H1 (cell line): Measurements from ENCODE around the gene OR5K3. TPM values are rescaled to one million over a fixed set of nuclear protein-coding genes. Genes with fewer than 3 reads are reported as not detected.

ENCODE experiments used
- CTCF ChIA-PET: fragments of 300-600 bp; sonication (Branson Sonifier 250); formaldehyde crosslinking; loops from one replicate; lab custom pipeline; 2021; ENCODE audit not compliant: partially characterized antibody; lab: Charles Lee
- POLR2A ChIA-PET: fragments of 300-600 bp; sonication (Branson Sonifier 250); formaldehyde crosslinking; loops from one replicate; lab custom pipeline; 2021; ENCODE audit warnings: inconsistent platforms; ENCODE audit not compliant: partially characterized antibody; lab: Charles Lee
- DNase-seq, 2 experiments: peaks; one replicate each; pipeline versions ENCODE4 v3.0.0 to v3.0.0-alpha.2; 2010 to 2022; ENCODE audit warnings: low spot score in 2 of 2, low read depth in 1 of 2, mixed read lengths in 1 of 2
- FAIRE-seq: peaks from 2 replicates; lab custom pipeline; 2011; peaks lifted over from hg19 to GRCh38; lab: Jason Lieb, UNC
- H2AFZ ChIP-seq: 2 replicates; pipeline ENCODE4 v1.8.1; 2012; ENCODE audit warnings: low read length, inconsistent platforms
- H2AK5ac ChIP-seq: 2 replicates; pipeline ENCODE4 v1.6.1; 2013; ENCODE audit warnings: low read depth, low read length
- H2BK120ac ChIP-seq: replicated peaks from 2 replicates; pipeline ENCODE3; 2013; ENCODE audit warnings: low read depth, low read length, inconsistent platforms
- H2BK12ac ChIP-seq: 2 replicates; pipeline ENCODE4 v1.6.1; 2013; ENCODE audit warnings: low read depth, low read length
- H2BK15ac ChIP-seq: 2 replicates; pipeline ENCODE4 v1.6.1; 2013; ENCODE audit warnings: low read length
- H2BK20ac ChIP-seq: 2 replicates; pipeline ENCODE4 v1.6.1; 2013; ENCODE audit warnings: low read length
- H2BK5ac ChIP-seq: 2 replicates; pipeline ENCODE4 v1.6.1; 2013; ENCODE audit warnings: low read depth, low read length
- H3K14ac ChIP-seq: 2 replicates; pipeline ENCODE4 v1.6.1; 2013; ENCODE audit warnings: inconsistent platforms; ENCODE audit not compliant: insufficient read length
- H3K18ac ChIP-seq: 2 replicates; pipeline ENCODE4 v1.6.1; 2013; ENCODE audit warnings: low read length; ENCODE audit errors: extremely low read depth
- H3K23ac ChIP-seq: 2 replicates; pipeline ENCODE4 v1.6.1; 2013; ENCODE audit warnings: inconsistent platforms; ENCODE audit not compliant: insufficient read length
- H3K23me2 ChIP-seq: 2 replicates; pipeline ENCODE4 v1.6.1; 2013; ENCODE audit warnings: low read depth, low read length
- H3K27ac ChIP-seq: 2 replicates; pipeline ENCODE4 v1.6.1; 2011; ENCODE audit warnings: low read depth, low read length, inconsistent platforms
- H3K27me3 ChIP-seq, 4 experiments: replicated peaks in 1 of 4; 1 replicate in 1 of 4; 2 replicates in 3 of 4; pipeline versions ENCODE4 v1.6.1 to v1.8.1; 2011 to 2013; ENCODE audit warnings: low read length in 3 of 4, mild to moderate bottlenecking in 3 of 4, inconsistent platforms in 2 of 4, mixed read lengths in 2 of 4, moderate library complexity in 1 of 4; ENCODE audit not compliant: control insufficient read depth in 3 of 4, insufficient read depth in 3 of 4; ENCODE audit errors: extremely low read depth in 1 of 4
- H3K36me3 ChIP-seq, 4 experiments: 2 replicates each; pipeline versions ENCODE4 v1.6.1 to v1.8.1; 2011 to 2013; ENCODE audit warnings: mild to moderate bottlenecking in 4 of 4, low read length in 3 of 4, moderate library complexity in 2 of 4, control low read depth in 1 of 4, inconsistent platforms in 1 of 4; ENCODE audit not compliant: insufficient read depth in 4 of 4, control insufficient read depth in 2 of 4
- H3K4ac ChIP-seq: replicated peaks from 2 replicates; pipeline ENCODE3; 2013; ENCODE audit warnings: low read length, low read depth, mixed read lengths, inconsistent platforms; ENCODE audit not compliant: insufficient read length
- H3K4me1 ChIP-seq, 4 experiments: replicated peaks in 1 of 4; 1 replicate in 1 of 4; 2 replicates in 3 of 4; pipeline versions ENCODE4 v1.6.1 to v1.8.1; 2011 to 2013; ENCODE audit warnings: low read length in 3 of 4, inconsistent platforms in 2 of 4, mixed read lengths in 1 of 4; ENCODE audit not compliant: insufficient read depth in 4 of 4, control insufficient read depth in 3 of 4
- H3K4me2 ChIP-seq, 2 experiments: 2 replicates each; pipeline versions ENCODE4 v1.6.1 to v1.8.1; 2011 to 2013; ENCODE audit warnings: low read depth in 2 of 2, low read length in 2 of 2, control low read depth in 1 of 2, inconsistent platforms in 1 of 2, mild to moderate bottlenecking in 1 of 2; ENCODE audit not compliant: insufficient read depth in 1 of 2
- H3K4me3 ChIP-seq, 4 experiments: fragments of 200-600, 300-600 bp in 1 of 4; sonication (generic), shearing (Covaris generic), sonication (Bioruptor Twin) in 1 of 4; 2 replicates each; pipeline versions ENCODE4 v1.5.1 to v1.8.1; 2011 to 2016; ENCODE audit warnings: low read length in 4 of 4, low read depth in 3 of 4, control low read depth in 2 of 4, inconsistent platforms in 2 of 4, mild to moderate bottlenecking in 2 of 4, mixed read lengths in 1 of 4, moderate library complexity in 1 of 4; ENCODE audit not compliant: insufficient read depth in 2 of 4; ENCODE audit errors: extremely low read depth in 1 of 4
- H3K56ac ChIP-seq: replicated peaks from 2 replicates; pipeline ENCODE3; 2013; ENCODE audit warnings: low read depth, mild to moderate bottlenecking, mixed read lengths, low read length, inconsistent platforms; ENCODE audit not compliant: insufficient read length
- H3K79me1 ChIP-seq: 2 replicates; pipeline ENCODE4 v1.6.1; 2013; ENCODE audit warnings: low read depth, low read length, control low read depth
- H3K79me2 ChIP-seq, 2 experiments: 2 replicates each; pipeline versions ENCODE4 v1.6.1 to v1.8.1; 2012 to 2013; ENCODE audit warnings: low read length in 2 of 2, mild to moderate bottlenecking in 2 of 2, inconsistent platforms in 1 of 2; ENCODE audit not compliant: insufficient read depth in 2 of 2, control insufficient read depth in 1 of 2
- H3K9ac ChIP-seq, 4 experiments: replicated peaks in 1 of 4; 1 replicate in 1 of 4; 2 replicates in 3 of 4; pipeline versions ENCODE4 v1.6.1 to v1.8.1; 2011 to 2013; ENCODE audit warnings: low read depth in 3 of 4, low read length in 3 of 4, control low read depth in 2 of 4, mild to moderate bottlenecking in 2 of 4, moderate library complexity in 2 of 4, inconsistent platforms in 1 of 4; ENCODE audit errors: extremely low read depth in 1 of 4
- H3K9me3 ChIP-seq, 2 experiments: 2 replicates each; pipeline versions ENCODE4 v1.6.1 to v1.8.1; 2012 to 2013; ENCODE audit warnings: mild to moderate bottlenecking in 2 of 2, moderate library complexity in 2 of 2, control low read depth in 1 of 2, inconsistent platforms in 1 of 2, low read depth in 1 of 2, low read length in 1 of 2, mixed read lengths in 1 of 2; ENCODE audit not compliant: insufficient read depth in 2 of 2
- H4K20me1 ChIP-seq, 2 experiments: replicated peaks in 1 of 2; 2 replicates each; pipeline versions ENCODE3 to v1.8.1; 2011 to 2013; ENCODE audit warnings: inconsistent platforms in 2 of 2, low read length in 2 of 2, mild to moderate bottlenecking in 1 of 2; ENCODE audit not compliant: insufficient read depth in 2 of 2, control insufficient read depth in 1 of 2
- H4K5ac ChIP-seq: 2 replicates; pipeline ENCODE4 v1.6.1; 2013; ENCODE audit warnings: low read length, low read depth, mixed read lengths, inconsistent platforms; ENCODE audit not compliant: insufficient read length
- H4K8ac ChIP-seq: 2 replicates; pipeline ENCODE4 v1.8.0; 2013; ENCODE audit warnings: mild to moderate bottlenecking, moderate library complexity, low read length, inconsistent platforms; ENCODE audit not compliant: insufficient read depth; ENCODE audit errors: extremely low read depth
- H4K91ac ChIP-seq: replicated peaks from 2 replicates; pipeline ENCODE3; 2013; ENCODE audit warnings: low read length, mixed read lengths, inconsistent platforms; ENCODE audit not compliant: insufficient read length
- CTBP2 ChIP-seq: IDR thresholded peaks from 2 replicates; pipeline ENCODE4 v1.7.0; 2011; ENCODE audit warnings: borderline replicate concordance, mild to moderate bottlenecking, moderate library complexity, mixed read lengths, low read length; ENCODE audit not compliant: insufficient read depth, insufficient read length
- EP300 ChIP-seq, 2 experiments: IDR thresholded peaks; 1 replicate in 1 of 2; 2 replicates in 1 of 2; pipeline ENCODE4 v1.6.1; 2011 to 2012; ENCODE audit warnings: low read depth in 2 of 2, low read length in 2 of 2, mild to moderate bottlenecking in 2 of 2, borderline replicate concordance in 1 of 2, inconsistent platforms in 1 of 2, moderate library complexity in 1 of 2
- HDAC2 ChIP-seq, 2 experiments: fragments of 300-600 bp in 1 of 2; sonication (generic) in 1 of 2; IDR thresholded peaks; 2 replicates each; pipeline ENCODE4 v1.6.1; 2011 to 2012; ENCODE audit warnings: low read depth in 2 of 2, low read length in 2 of 2, mild to moderate bottlenecking in 2 of 2, moderate library complexity in 2 of 2, borderline replicate concordance in 1 of 2, inconsistent platforms in 1 of 2
- MAFK ChIP-seq: IDR thresholded peaks from 2 replicates; pipeline ENCODE4 v1.6.1; 2012; ENCODE audit warnings: low read depth, mild to moderate bottlenecking, improper control_type of control experiment, low read length
- MAX ChIP-seq: IDR thresholded peaks from 2 replicates; pipeline ENCODE4 v1.6.1; 2012; ENCODE audit warnings: inconsistent platforms
- NANOG ChIP-seq: IDR thresholded peaks from 2 replicates; pipeline ENCODE4 v1.6.1; 2011; ENCODE audit warnings: low read length, low read depth, mild to moderate bottlenecking, inconsistent platforms; ENCODE audit not compliant: insufficient read depth, poor library complexity, severe bottlenecking
- RBBP5 ChIP-seq: IDR thresholded peaks from 2 replicates; pipeline ENCODE4 v1.7.1; 2012; ENCODE audit warnings: low read depth, mild to moderate bottlenecking, inconsistent platforms, low read length, moderate library complexity, borderline replicate concordance
- SRF ChIP-seq: IDR thresholded peaks from 2 replicates; pipeline ENCODE4 v1.6.1; 2011; ENCODE audit warnings: mild to moderate bottlenecking, low read depth, low read length, moderate library complexity
- USF2 ChIP-seq: IDR thresholded peaks from 2 replicates; pipeline ENCODE4 v1.6.1; 2011; ENCODE audit warnings: low read length, improper control_type of control experiment
- WGBS, 2 experiments: shearing (Covaris generic) in 1 of 2; methylation state at CpG; one replicate each; pipeline versions ENCODE4 v1.1.6 to v1.1.7; 2013 to 2015; ENCODE audit warnings: low lambda C conversion rate in 2 of 2, mixed read lengths in 2 of 2, inconsistent platforms in 1 of 2, low coverage in 1 of 2, missing lambda C conversion rate in 1 of 2; ENCODE audit not compliant: insufficient replicate concordance in 2 of 2, insufficient coverage in 1 of 2, insufficient read length in 1 of 2; ENCODE audit errors: extremely low coverage in 1 of 2, missing lambda C conversion rate in 1 of 2; 5-methylcytosine and 5-hydroxymethylcytosine counted together
- polyA plus RNA-seq, 7 experiments: library from polyadenylated mRNA; depleted of rRNA in 3 of 7; stranded (reverse) in 5 of 7; unstranded in 2 of 7; fragments of >200 nt in 5 of 7; fragments of 200-250 nt in 2 of 7; gene quantifications; 1 replicate in 5 of 7; 2 replicates in 1 of 7; 4 replicates in 1 of 7; pipeline versions ENCODE4 v1.2.1 to v1.2.3, GENCODE V29; 2011 to 2013; ENCODE audit warnings: missing spikeins in 2 of 7, mixed read lengths in 2 of 7
- total RNA-seq: library from RNA; stranded (reverse); fragmentation: NEBNext Ultra II Directional; extraction: Animal tissue kit (Norgen Biotek cat#: 25700); gene quantifications from 2 replicates; pipeline ENCODE4 v1.2.1, GENCODE V29; 2021

The OR5K3 gene
- total and polyA plus RNA-seq, 2 of the 8 experiments (the other 6 are each of a cell fraction or from before 2014, with no cell fraction given) = not detected

- H4K20me1 ChIP-seq = no peaks in the 10 kb centered on the region
- no peaks in the 10 kb centered on the region for H3K79me2 ChIP-seq
- H2AK5ac ChIP-seq = no peak overlapping the region
- H3K14ac ChIP-seq = no peak overlapping the region
- H3K23ac ChIP-seq = no peak overlapping the region
- no peaks in the 10 kb centered on the region for H3K9me3 ChIP-seq
- FAIRE-seq (no peak), DNase-seq (no peak)
- no peak overlapping the region for H2BK15ac ChIP-seq
- no peaks in the 10 kb centered on the region for H3K27me3 ChIP-seq
- H3K36me3 ChIP-seq = no peaks in the 10 kb centered on the region
- H2BK12ac ChIP-seq = no peak overlapping the region
- H2AFZ ChIP-seq = no peak overlapping the region
- no peaks in the 10 kb centered on the region for H3K23me2 ChIP-seq
- no peak overlapping the region for H4K5ac ChIP-seq
- H3K4me2 ChIP-seq = no peak overlapping the region
- no peak overlapping the region for H2BK20ac ChIP-seq
- CTCF ChIA-PET = interaction anchor here (0.7 to 5.5 kb wide), 3 partner anchors 9 to 302 kb away, joined by 3 to 65 read pairs (median 4); no protein-coding TSS in a partner anchor
- WGBS, 2 experiments = 93% methylated on average over 6 of the region's 6 CpGs; no CpG with 5 or more reads in 1 of the 2 experiments
- no peaks in the 10 kb centered on the region for H3K79me1 ChIP-seq
- H3K27ac ChIP-seq = no peak overlapping the region
- H3K4me3 ChIP-seq = no peak overlapping the region
- H3K9ac ChIP-seq = no peak overlapping the region
- H4K91ac ChIP-seq = no peak overlapping the region
- H4K8ac ChIP-seq = no peak overlapping the region
- no peak overlapping the region for H2BK120ac ChIP-seq
- no peaks in the 10 kb centered on the region for H3K4me1 ChIP-seq
- no peak overlapping the region for H3K4ac ChIP-seq
- POLR2A ChIA-PET = no interaction called here
- H2BK5ac ChIP-seq = no peak overlapping the region
- H3K56ac ChIP-seq = no peak overlapping the region
- no peak overlapping the region for H3K18ac ChIP-seq
- TF ChIP-seq MAFK (no peak), USF2 (no peak), MAX (no peak), CTBP2 (no peak), HDAC2 (IDR thresholded peaks at IDR 0.05; ENCODE audit: borderline replicate concordance in 1 of 2, low read depth in 2 of 2, low read length in 2 of 2) (no peak), EP300 (IDR thresholded peaks at IDR 0.05; ENCODE audit: borderline replicate concordance in 1 of 2, low read depth in 2 of 2, low read length in 2 of 2) (no peak), NANOG (no peak), SRF (no peak), RBBP5 (no peak)
Observed at GRCh38 chr3:98341758-98342157, 48.7 kb upstream of the OR5K3 start.
